HG03139 (cell line): ENCODE measurements around the gene PRIM2.
"Not testable (repeated sequence)": the region's sequence is repeated elsewhere in the genome, so short reads cannot be mapped to it uniquely, and the experiment has no call there.

Experiments
- ATAC-seq: cut with Tn5 transposase; IDR thresholded peaks from one replicate; pipeline ENCODE4 v1.9.1; 2021; ENCODE audit not compliant: unreplicated experiment

The PRIM2 gene

GRCh38 chr6:57496251-57496650 lies 178.8 kb downstream of the PRIM2 start:
- not testable (repeated sequence) for ATAC-seq

- not testable (repeated sequence) for ATAC-seq
These were observed 183.1 kb downstream of the PRIM2 start for GRCh38 chr6:57500368-57501021.

GRCh38 chr6:57502387-57502786 lies 185.0 kb downstream of the PRIM2 start:
- not testable (repeated sequence) for ATAC-seq

GRCh38 chr6:57505251-57505650 lies 187.8 kb downstream of the PRIM2 start:
- not testable (repeated sequence) for ATAC-seq

GRCh38 chr6:57510390-57510789 lies 193.0 kb downstream of the PRIM2 start:
- not testable (repeated sequence) for ATAC-seq

- not testable (repeated sequence) for ATAC-seq
These were observed 197.7 kb downstream of the PRIM2 start for GRCh38 chr6:57515171-57515570.

GRCh38 chr6:57515845-57516244 lies 198.4 kb downstream of the PRIM2 start:
- not testable (repeated sequence) for ATAC-seq

GRCh38 chr6:57516776-57517175 lies 199.3 kb downstream of the PRIM2 start:
- not testable (repeated sequence) for ATAC-seq

- not testable (repeated sequence) for ATAC-seq
These were observed 201.8 kb downstream of the PRIM2 start for GRCh38 chr6:57519198-57519597.

- not testable (repeated sequence) for ATAC-seq
These were observed 203.7 kb downstream of the PRIM2 start for GRCh38 chr6:57521085-57521484.

- not testable (repeated sequence) for ATAC-seq
These were observed 205.8 kb downstream of the PRIM2 start for GRCh38 chr6:57523221-57523620.

GRCh38 chr6:57529755-57530154 lies 212.3 kb downstream of the PRIM2 start:
- ATAC-seq, result not testable (repeated sequence)

- ATAC-seq, result not testable (repeated sequence)
These were observed 215.2 kb downstream of the PRIM2 start for GRCh38 chr6:57532660-57533059.

- ATAC-seq, result not testable (repeated sequence)
These were observed 217.7 kb downstream of the PRIM2 start for GRCh38 chr6:57535121-57535520.

- not testable (repeated sequence) for ATAC-seq
These were observed 218.6 kb downstream of the PRIM2 start for GRCh38 chr6:57535994-57536393.

- not testable (repeated sequence) for ATAC-seq
These were observed 220.5 kb downstream of the PRIM2 start for GRCh38 chr6:57537916-57538315.

- not testable (repeated sequence) for ATAC-seq
These were observed 234.5 kb downstream of the PRIM2 start for GRCh38 chr6:57551961-57552360.

- not testable (repeated sequence) for ATAC-seq
These were observed 240.4 kb downstream of the PRIM2 start for GRCh38 chr6:57557855-57558254.

GRCh38 chr6:57559170-57559569 lies 241.7 kb downstream of the PRIM2 start:
- not testable (repeated sequence) for ATAC-seq

GRCh38 chr6:57562233-57562632 lies 244.8 kb downstream of the PRIM2 start:
- not testable (repeated sequence) for ATAC-seq

- not testable (repeated sequence) for ATAC-seq
These were observed 254.7 kb downstream of the PRIM2 start for GRCh38 chr6:57572119-57572518.

- not testable (repeated sequence) for ATAC-seq
These were observed 255.4 kb downstream of the PRIM2 start for GRCh38 chr6:57572844-57573243.

GRCh38 chr6:57577023-57577422 lies 259.6 kb downstream of the PRIM2 start:
- ATAC-seq, result not testable (repeated sequence)
